Measurements from ENCODE around the gene LRRC71.

Gene LRRC71

GRCh38 chr1:156980551-156980950 lies 60.1 kb downstream of the LRRC71 start:
- ATAC-seq (replicated peaks; ENCODE audit: extremely low read depth, poor library complexity, severe bottlenecking) (no peak), DNase-seq (ENCODE audit: low spot score in 2 of 2) (no peak)
- peaks cover 68% of the 10 kb centered on the region for H3K27me3 Mint-ChIP-seq

More at GRCh38 chr1:156980551-156980950, 60.1 kb downstream of the LRRC71 start:
- Mint-ChIP-seq H3K36me3 (ENCODE audit: insufficient read depth) (no peaks in the 10 kb centered on the region), H3K4me1 (no peaks in the 10 kb centered on the region), H3K4me3 (no peak overlapping the region), H3K27ac (ENCODE audit: low read depth) (no peak overlapping the region), H3K9me3 (no peaks in the 10 kb centered on the region)

All from central memory CD8-positive, alpha-beta T cell (primary cell).